PC-3 (cell line): ENCODE results near the gene CLN3. TPM values are rescaled to one million over a fixed set of nuclear protein-coding genes. Genes with fewer than 3 reads are reported as not detected.

ENCODE experiments used
- ATAC-seq: fragments of 200-7000 bp; cut with Tn5 transposase; 2 replicates; pipeline ENCODE4 v1.9.1; 2020; ENCODE audit warnings: mild to moderate bottlenecking, moderate library complexity
- BruUV-seq: library from RNA; stranded (reverse); fragments of 400-500 nt; replicated peaks from 2 replicates; lab custom pipeline; 2021; lab: Mats Ljungman, UMichigan
- CTCF ChIA-PET: fragments of 300-600 bp; sonication (Branson Sonifier 250); formaldehyde crosslinking; loops from one replicate; lab custom pipeline; 2022; ENCODE audit warnings: antibody characterized with exemption; lab: Charles Lee
- POLR2A ChIA-PET: fragments of 300-600 bp; sonication (Branson Sonifier 250); formaldehyde crosslinking; loops from one replicate; lab custom pipeline; 2022; ENCODE audit warnings: antibody characterized with exemption; ENCODE audit not compliant: unreplicated experiment; lab: Charles Lee
- DNase-seq: peaks from one replicate; pipeline ENCODE4 v3.0.0-alpha.2; 2015
- H2AFZ ChIP-seq: fragments of 300-600 bp; sonication (generic); 2 replicates; pipeline ENCODE4 v1.6.0; 2016; ENCODE audit warnings: antibody characterized with exemption, low read length
- H3F3A ChIP-seq: fragments of 300-600 bp; sonication (generic); one replicate; pipeline ENCODE4 v1.6.0; 2017; ENCODE audit warnings: antibody characterized with exemption, low read length, control low read depth, mild to moderate bottlenecking; ENCODE audit not compliant: unreplicated experiment
- H3K27ac ChIP-seq: fragments of 300-600 bp; sonication (generic); 2 replicates; pipeline ENCODE4 v1.5.1; 2016; ENCODE audit warnings: mild to moderate bottlenecking, low read length
- H3K27me3 ChIP-seq: fragments of 300-600 bp; sonication (generic); 2 replicates; pipeline ENCODE4 v1.6.1; 2016; ENCODE audit warnings: low read length, mixed read lengths
- H3K36me3 ChIP-seq: fragments of 300-600 bp; sonication (generic); 2 replicates; pipeline ENCODE4 v1.6.1; 2016; ENCODE audit warnings: low read depth, mixed run types, low read length, mixed read lengths
- H3K4me1 ChIP-seq: fragments of 300-600 bp; sonication (generic); 2 replicates; pipeline ENCODE4 v1.5.1; 2016; ENCODE audit warnings: low read length; ENCODE audit not compliant: insufficient read depth
- H3K4me2 ChIP-seq: fragments of 300-600 bp; sonication (generic); 2 replicates; pipeline ENCODE4 v1.6.0; 2016; ENCODE audit warnings: low read length
- H3K4me3 ChIP-seq: fragments of 300-600 bp; sonication (generic); 2 replicates; pipeline ENCODE4 v1.5.1; 2016; ENCODE audit warnings: mild to moderate bottlenecking, low read length, mixed read lengths
- H3K79me2 ChIP-seq: fragments of 300-600 bp; sonication (generic); 2 replicates; pipeline ENCODE4 v1.6.1; 2017; ENCODE audit warnings: low read length, mixed read lengths
- H3K9ac ChIP-seq: fragments of 300-600 bp; sonication (generic); 2 replicates; pipeline ENCODE4 v1.6.0; 2016; ENCODE audit warnings: mild to moderate bottlenecking, low read length
- H3K9me2 ChIP-seq: fragments of 300-600 bp; sonication (generic); replicated peaks from 2 replicates; pipeline ENCODE4 v1.6.1; 2016; ENCODE audit warnings: mixed run types, low read length, mixed read lengths
- H3K9me3 ChIP-seq: fragments of 300-600 bp; sonication (generic); 2 replicates; pipeline ENCODE4 v1.6.1; 2016; ENCODE audit warnings: low read length, mixed read lengths
- H4K20me1 ChIP-seq: fragments of 300-600 bp; sonication (generic); 2 replicates; pipeline ENCODE4 v1.6.1; 2016; ENCODE audit warnings: low read length, mixed read lengths
- EZH2 ChIP-seq: fragments of 300-600 bp; sonication (generic); IDR thresholded peaks from one replicate; pipeline ENCODE4 v1.6.1; 2017; ENCODE audit warnings: antibody characterized with exemption, mild to moderate bottlenecking, low read length; ENCODE audit not compliant: unreplicated experiment
- EZH2phosphoT487 ChIP-seq: fragments of 300-600 bp; sonication (generic); IDR thresholded peaks from 2 replicates; pipeline ENCODE4 v1.6.1; 2018; ENCODE audit warnings: mild to moderate bottlenecking, antibody characterized with exemption, low read length, borderline replicate concordance
- intact Hi-C: fragments of 100-400 bp; cut with micrococcal nuclease; formaldehyde crosslinking; loops from 2 replicates; pipeline ENCODE4 v1.9.0; 2023
- total RNA-seq: library from RNA; depleted of rRNA; stranded (reverse); fragments of >200 nt; gene quantifications from 2 replicates; pipeline ENCODE4 v1.2.3, GENCODE V29; 2014
- TF ChIP-seq, protein P1 (sequence below): fragments of 300-600 bp; sonication (generic); conservative IDR thresholded peaks from 2 replicates; pipeline ENCODE4 v1.5.1; 2017; ENCODE audit warnings: antibody characterized with exemption, low read depth, mild to moderate bottlenecking, low read length

The CLN3 gene
- total RNA-seq, 1 experiment from 2014 or later, result 13.3 TPM

- Histone ChIP-seq H3F3A (no peaks in the 10 kb centered on the region), H3K4me3 (no peak overlapping the region), H3K27me3 (no peaks in the 10 kb centered on the region), H2AFZ (no peak overlapping the region), H3K36me3 (no peaks in the 10 kb centered on the region), H3K9ac (no peak overlapping the region), H3K27ac (no peak overlapping the region), H3K9me2 (no peaks in the 10 kb centered on the region), H3K4me1 (no peaks in the 10 kb centered on the region), H3K79me2 (no peaks in the 10 kb centered on the region), H3K4me2 (no peak overlapping the region), H3K9me3 (no peaks in the 10 kb centered on the region), H4K20me1 (no peaks in the 10 kb centered on the region)
- ATAC-seq (no peak), DNase-seq (no peak)
- intact Hi-C loops, result no loop called here
- TF ChIP-seq, protein P1, sequence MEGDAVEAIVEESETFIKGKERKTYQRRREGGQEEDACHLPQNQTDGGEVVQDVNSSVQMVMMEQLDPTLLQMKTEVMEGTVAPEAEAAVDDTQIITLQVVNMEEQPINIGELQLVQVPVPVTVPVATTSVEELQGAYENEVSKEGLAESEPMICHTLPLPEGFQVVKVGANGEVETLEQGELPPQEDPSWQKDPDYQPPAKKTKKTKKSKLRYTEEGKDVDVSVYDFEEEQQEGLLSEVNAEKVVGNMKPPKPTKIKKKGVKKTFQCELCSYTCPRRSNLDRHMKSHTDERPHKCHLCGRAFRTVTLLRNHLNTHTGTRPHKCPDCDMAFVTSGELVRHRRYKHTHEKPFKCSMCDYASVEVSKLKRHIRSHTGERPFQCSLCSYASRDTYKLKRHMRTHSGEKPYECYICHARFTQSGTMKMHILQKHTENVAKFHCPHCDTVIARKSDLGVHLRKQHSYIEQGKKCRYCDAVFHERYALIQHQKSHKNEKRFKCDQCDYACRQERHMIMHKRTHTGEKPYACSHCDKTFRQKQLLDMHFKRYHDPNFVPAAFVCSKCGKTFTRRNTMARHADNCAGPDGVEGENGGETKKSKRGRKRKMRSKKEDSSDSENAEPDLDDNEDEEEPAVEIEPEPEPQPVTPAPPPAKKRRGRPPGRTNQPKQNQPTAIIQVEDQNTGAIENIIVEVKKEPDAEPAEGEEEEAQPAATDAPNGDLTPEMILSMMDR, result no peak
- TF ChIP-seq EZH2phosphoT487 (no peak), EZH2 (no peak)
- CTCF ChIA-PET, result no interaction called here
- no TSS peak for BruUV-seq
- POLR2A ChIA-PET, result no interaction called here
These were observed 5.0 kb upstream of the CLN3 start for GRCh38 chr16:28496844-28497243.

DNA sequence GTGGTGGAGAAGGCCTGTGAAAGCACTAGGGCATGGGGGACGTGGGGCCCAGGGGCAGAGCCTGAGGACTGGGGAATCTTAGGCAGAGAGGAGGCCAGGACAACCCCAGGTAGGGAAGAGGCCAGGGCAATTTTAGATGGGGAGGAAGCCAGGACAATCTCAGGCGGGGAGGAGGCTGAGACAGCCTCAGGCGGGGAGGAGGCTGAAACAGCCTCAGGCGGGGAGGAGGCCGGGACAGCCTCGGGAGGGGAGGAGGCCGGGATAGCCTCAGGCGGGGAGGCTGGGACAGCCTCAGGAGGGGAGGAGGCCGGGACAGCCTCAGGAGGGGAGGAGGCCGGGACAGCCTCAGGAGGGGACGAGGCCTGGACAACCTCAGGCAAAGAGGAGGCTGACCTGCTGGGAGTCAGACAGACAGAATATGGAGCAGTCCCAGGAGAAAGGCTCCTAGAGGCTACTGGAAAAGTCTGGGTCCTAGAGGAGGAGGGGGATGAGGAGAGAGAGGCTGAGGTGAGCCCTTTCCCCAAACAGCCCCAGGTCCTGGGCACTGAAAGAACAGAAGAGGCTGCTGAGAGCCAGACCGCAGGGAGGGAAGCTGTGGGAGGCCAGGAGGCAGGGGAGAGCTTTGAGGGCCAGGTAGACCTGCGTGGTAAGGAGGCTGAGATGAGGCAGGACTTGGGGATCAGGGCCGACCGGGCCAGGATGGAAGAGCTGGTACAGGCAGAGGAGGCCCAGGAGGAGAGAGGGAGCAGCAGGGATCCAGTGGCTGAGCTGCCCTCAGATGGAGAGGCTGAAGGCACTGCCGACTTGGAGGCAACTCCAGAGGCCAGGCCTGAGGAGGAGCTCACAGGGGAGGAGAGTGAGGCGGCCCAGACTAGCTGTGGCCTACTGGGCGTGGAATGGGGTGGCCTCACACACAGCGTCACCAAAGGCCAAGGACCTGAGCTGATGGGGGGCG lies 4.2 kb upstream of the CLN3 start:
- ATAC-seq, result no peak
- Histone ChIP-seq H3K27ac (no peak overlapping the region), H2AFZ (no peak overlapping the region), H3K36me3 (no peaks in the 10 kb centered on the region), H3K27me3 (no peaks in the 10 kb centered on the region), H3K4me1 (no peaks in the 10 kb centered on the region), H3F3A (no peaks in the 10 kb centered on the region), H3K9me2 (no peaks in the 10 kb centered on the region), H3K4me3 (no peak overlapping the region), H3K9ac (no peak overlapping the region), H4K20me1 (no peaks in the 10 kb centered on the region), H3K79me2 (0 out of 2 replicates have a peak, but pooled peaks cover 4% of the 10 kb centered on the region), H3K9me3 (no peaks in the 10 kb centered on the region), H3K4me2 (no peak overlapping the region)
- ChIA-PET CTCF (no interaction called here), POLR2A (no interaction called here)
- no TSS peak for BruUV-seq
- intact Hi-C loops, result no loop called here
- TF ChIP-seq EZH2 (no peak), EZH2phosphoT487 (no peak)
- TF ChIP-seq, protein P1, result no peak
- no peak for DNase-seq
